IMR-90 (cell line): ENCODE data around the gene DGAT2.

ENCODE experiments used
- MAFK ChIP-seq: IDR thresholded peaks from 2 replicates; pipeline ENCODE4 v1.6.1; 2012; ENCODE audit warnings: low read depth, low read length, improper control_type of control experiment
- POLR2A ChIP-seq: IDR thresholded peaks from 2 replicates; pipeline ENCODE4 v1.6.1; 2012; ENCODE audit warnings: mild to moderate bottlenecking, low read depth, low read length
- RAD21 ChIP-seq: IDR thresholded peaks from 2 replicates; pipeline ENCODE4 v1.6.1; 2012; ENCODE audit warnings: low read length, improper control_type of control experiment
- TF ChIP-seq, protein P1 (sequence below): conservative IDR thresholded peaks from 2 replicates; pipeline ENCODE4 v1.5.1; 2012; ENCODE audit warnings: mild to moderate bottlenecking, low read depth, low read length, improper control_type of control experiment

GRCh38 chr11:75840522-75840921, 71.9 kb downstream of the DGAT2 start:
- no peak for TF ChIP-seq RAD21
- TF ChIP-seq, protein P1, sequence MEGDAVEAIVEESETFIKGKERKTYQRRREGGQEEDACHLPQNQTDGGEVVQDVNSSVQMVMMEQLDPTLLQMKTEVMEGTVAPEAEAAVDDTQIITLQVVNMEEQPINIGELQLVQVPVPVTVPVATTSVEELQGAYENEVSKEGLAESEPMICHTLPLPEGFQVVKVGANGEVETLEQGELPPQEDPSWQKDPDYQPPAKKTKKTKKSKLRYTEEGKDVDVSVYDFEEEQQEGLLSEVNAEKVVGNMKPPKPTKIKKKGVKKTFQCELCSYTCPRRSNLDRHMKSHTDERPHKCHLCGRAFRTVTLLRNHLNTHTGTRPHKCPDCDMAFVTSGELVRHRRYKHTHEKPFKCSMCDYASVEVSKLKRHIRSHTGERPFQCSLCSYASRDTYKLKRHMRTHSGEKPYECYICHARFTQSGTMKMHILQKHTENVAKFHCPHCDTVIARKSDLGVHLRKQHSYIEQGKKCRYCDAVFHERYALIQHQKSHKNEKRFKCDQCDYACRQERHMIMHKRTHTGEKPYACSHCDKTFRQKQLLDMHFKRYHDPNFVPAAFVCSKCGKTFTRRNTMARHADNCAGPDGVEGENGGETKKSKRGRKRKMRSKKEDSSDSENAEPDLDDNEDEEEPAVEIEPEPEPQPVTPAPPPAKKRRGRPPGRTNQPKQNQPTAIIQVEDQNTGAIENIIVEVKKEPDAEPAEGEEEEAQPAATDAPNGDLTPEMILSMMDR: no peak
- no peak for TF ChIP-seq MAFK
- no peak for TF ChIP-seq POLR2A
